ENCODE measurements around the gene ADAMTS19.

The ADAMTS19 gene

GRCh38 chr5:129572060-129572459, 112.0 kb downstream of the ADAMTS19 start:
- no peak for TF ChIP-seq TAF1 (IDR thresholded peaks at IDR 0.05; ENCODE audit: borderline replicate concordance, insufficient read depth, low read length)
- no peak for TF ChIP-seq FOXP2 (optimal IDR thresholded peaks at IDR 0.05; ENCODE audit: borderline replicate concordance, extremely low read depth, extremely low read length, insufficient read depth)
- TF ChIP-seq REST (IDR thresholded peaks at IDR 0.05; ENCODE audit: insufficient read depth in 1 of 2, low read depth in 2 of 2, low read length in 2 of 2): no peak
- no peak for TF ChIP-seq SIN3A (IDR thresholded peaks at IDR 0.05; ENCODE audit: borderline replicate concordance, insufficient read depth, low read length)
- TF ChIP-seq POLR2AphosphoS5 (IDR thresholded peaks at IDR 0.05; ENCODE audit: low read depth, low read length): no peak

GRCh38 chr5:129591508-129592160, 131.5 kb downstream of the ADAMTS19 start:
- TF ChIP-seq SIN3A (IDR thresholded peaks at IDR 0.05; ENCODE audit: borderline replicate concordance, insufficient read depth, low read length) (no peak), TAF1 (IDR thresholded peaks at IDR 0.05; ENCODE audit: borderline replicate concordance, insufficient read depth, low read length) (no peak), REST (IDR thresholded peaks at IDR 0.05; ENCODE audit: insufficient read depth in 1 of 2, low read depth in 2 of 2, low read length in 2 of 2) (no peak), FOXP2 (optimal IDR thresholded peaks at IDR 0.05; ENCODE audit: borderline replicate concordance, extremely low read depth, extremely low read length, insufficient read depth) (no peak), POLR2AphosphoS5 (IDR thresholded peaks at IDR 0.05; ENCODE audit: low read depth, low read length) (no peak)

GRCh38 chr5:129593525-129593924, 133.4 kb downstream of the ADAMTS19 start:
- no peak for TF ChIP-seq SIN3A (IDR thresholded peaks at IDR 0.05; ENCODE audit: borderline replicate concordance, insufficient read depth, low read length)
- no peak for TF ChIP-seq TAF1 (IDR thresholded peaks at IDR 0.05; ENCODE audit: borderline replicate concordance, insufficient read depth, low read length)
- no peak for TF ChIP-seq FOXP2 (optimal IDR thresholded peaks at IDR 0.05; ENCODE audit: borderline replicate concordance, extremely low read depth, extremely low read length, insufficient read depth)
- TF ChIP-seq REST (IDR thresholded peaks at IDR 0.05; ENCODE audit: insufficient read depth in 1 of 2, low read depth in 2 of 2, low read length in 2 of 2): no peak

GRCh38 chr5:129601576-129601975, 141.5 kb downstream of the ADAMTS19 start:
- no peak for TF ChIP-seq POLR2AphosphoS5 (IDR thresholded peaks at IDR 0.05; ENCODE audit: low read depth, low read length)
- no peak for TF ChIP-seq REST (IDR thresholded peaks at IDR 0.05; ENCODE audit: insufficient read depth in 1 of 2, low read depth in 2 of 2, low read length in 2 of 2)
- no peak for TF ChIP-seq SIN3A (IDR thresholded peaks at IDR 0.05; ENCODE audit: borderline replicate concordance, insufficient read depth, low read length)
- TF ChIP-seq TAF1 (IDR thresholded peaks at IDR 0.05; ENCODE audit: borderline replicate concordance, insufficient read depth, low read length): no peak
- TF ChIP-seq FOXP2 (optimal IDR thresholded peaks at IDR 0.05; ENCODE audit: borderline replicate concordance, extremely low read depth, extremely low read length, insufficient read depth): no peak
